HepG2 (cell line): ENCODE results near the gene ANO10. TPM values are rescaled to one million over a fixed set of nuclear protein-coding genes. Genes with fewer than 3 reads are reported as not detected.

Experiments
- ATAC-seq: fragments of 200-7000 bp; cut with Tn5 transposase; 3 replicates; pipeline ENCODE4 v1.9.1; 2020; ENCODE audit warnings: mild to moderate bottlenecking, moderate library complexity
- BruUV-seq: library from RNA; stranded (reverse); fragments of 400-500 nt; replicated peaks from 2 replicates; lab custom pipeline; 2021; lab: Mats Ljungman, UMichigan
- CTCF ChIA-PET: fragments of 300-600 bp; formaldehyde crosslinking; extraction: SDS; loops from one replicate; lab custom pipeline; 2021; ENCODE audit warnings: low total read pairs, inconsistent platforms, low intra/inter-chr PET ratio; lab: Yijun Ruan, JAX
- POLR2A ChIA-PET: fragments of 350-600 bp; sonication (Branson Sonifier 250); formaldehyde crosslinking; loops from one replicate; lab custom pipeline; 2020; ENCODE audit warnings: antibody characterized with exemption, inconsistent platforms; lab: Yijun Ruan, JAX
- DNase-seq: peaks from one replicate; pipeline ENCODE4 v3.0.0-alpha.2; 2015; ENCODE audit warnings: low spot score
- FAIRE-seq: peaks from 3 replicates; lab custom pipeline; 2011; peaks lifted over from hg19 to GRCh38; lab: Jason Lieb, UNC
- H2AFZ ChIP-seq: one replicate; pipeline ENCODE4 v1.6.1; 2011; ENCODE audit warnings: low read length, inconsistent platforms
- H3K27ac ChIP-seq: fragments of 300-600 bp; 3 replicates; pipeline ENCODE4 v1.8.0; 2011; ENCODE audit warnings: mixed run types, mild to moderate bottlenecking, mixed read lengths, low read length, inconsistent platforms; ENCODE audit not compliant: insufficient read depth; ENCODE audit errors: extremely low read length
- H3K27me3 ChIP-seq, 2 experiments: fragments of 200-600 bp in 1 of 2; 2 replicates in 1 of 2; 3 replicates in 1 of 2; pipeline versions ENCODE4 v1.6.0 to v1.8.0; 2011; ENCODE audit warnings: low read length in 2 of 2, mild to moderate bottlenecking in 2 of 2, moderate library complexity in 2 of 2, inconsistent platforms in 1 of 2; ENCODE audit not compliant: insufficient read depth in 2 of 2, control insufficient read depth in 1 of 2
- H3K36me3 ChIP-seq, 2 experiments: fragments of 200-600 bp in 1 of 2; replicated peaks in 1 of 2; 2 replicates in 1 of 2; 3 replicates in 1 of 2; pipeline versions ENCODE4 v1.5.1 to v1.8.0; 2011; ENCODE audit warnings: low read length in 2 of 2, inconsistent platforms in 1 of 2; ENCODE audit not compliant: insufficient read depth in 2 of 2, control insufficient read depth in 1 of 2
- H3K4me1 ChIP-seq: 2 replicates; pipeline ENCODE4 v1.5.1; 2012; ENCODE audit warnings: low read length, inconsistent platforms; ENCODE audit not compliant: insufficient read depth
- H3K4me2 ChIP-seq: 2 replicates; pipeline ENCODE4 v1.6.0; 2011; ENCODE audit warnings: low read depth, low read length, inconsistent platforms
- H3K4me3 ChIP-seq, 3 experiments: fragments of 200-600 bp in 1 of 3; sonication (generic), shearing (Covaris generic) in 1 of 3; replicated peaks in 1 of 3; 2 replicates each; pipeline ENCODE4 v1.5.1; 2011 to 2016; ENCODE audit warnings: low read length in 3 of 3, inconsistent platforms in 2 of 3, low read depth in 2 of 3, mild to moderate bottlenecking in 2 of 3, control low read depth in 1 of 3, mixed read lengths in 1 of 3; ENCODE audit not compliant: insufficient read depth in 1 of 3
- H3K79me2 ChIP-seq: one replicate; pipeline ENCODE4 v1.6.1; 2011; ENCODE audit warnings: low read length, inconsistent platforms; ENCODE audit not compliant: insufficient read depth
- H3K9ac ChIP-seq: 2 replicates; pipeline ENCODE4 v1.6.0; 2011; ENCODE audit warnings: mild to moderate bottlenecking, low read depth, low read length, inconsistent platforms; ENCODE audit not compliant: insufficient read depth
- H3K9me3 ChIP-seq: 2 replicates; pipeline ENCODE4 v1.5.1; 2012; ENCODE audit warnings: mild to moderate bottlenecking, low read length
- H4K20me1 ChIP-seq: 2 replicates; pipeline ENCODE4 v1.6.0; 2011; ENCODE audit warnings: inconsistent platforms, mild to moderate bottlenecking, low read length, moderate library complexity; ENCODE audit not compliant: insufficient read depth
- BCL6 ChIP-seq: IDR thresholded peaks from 2 replicates; pipeline ENCODE4 v1.6.1; 2016; ENCODE audit warnings: missing genetic modification reagents, missing compliant biosample characterization
- EHMT2 ChIP-seq: fragments of 200-600 bp; sonication (generic); IDR thresholded peaks from 2 replicates; pipeline ENCODE4 v1.7.0; 2017; ENCODE audit warnings: antibody characterized with exemption, low read depth, low read length, borderline replicate concordance
- FOSL2 ChIP-seq: sonication (generic); formaldehyde crosslinking; IDR thresholded peaks from 2 replicates; pipeline ENCODE4 v1.4.0; 2020; ENCODE audit warnings: missing genetic modification reagents
- HOXD1 ChIP-seq: sonication (generic); formaldehyde crosslinking; IDR thresholded peaks from 2 replicates; pipeline ENCODE4 v1.5.0; 2020; ENCODE audit warnings: missing genetic modification reagents
- KMT2A ChIP-seq: sonication (generic); formaldehyde crosslinking; IDR thresholded peaks from 2 replicates; pipeline ENCODE4 v1.4.0; 2020; ENCODE audit warnings: missing genetic modification reagents
- NFRKB ChIP-seq: fragments of 450-650 bp; IDR thresholded peaks from 2 replicates; pipeline ENCODE4 v1.6.1; 2017
- ZBTB10 ChIP-seq: sonication (generic); formaldehyde crosslinking; IDR thresholded peaks from 2 replicates; pipeline ENCODE4 v1.4.0; 2020; ENCODE audit warnings: missing genetic modification reagents, borderline replicate concordance
- ZNF564 ChIP-seq: sonication (generic); formaldehyde crosslinking; IDR thresholded peaks from 2 replicates; pipeline ENCODE4 v1.8.1; 2023; ENCODE audit warnings: mild to moderate bottlenecking, missing genetic modification reagents
- ZNF777 ChIP-seq: sonication (generic); formaldehyde crosslinking; IDR thresholded peaks from 2 replicates; pipeline ENCODE4 v1.4.0; 2020; ENCODE audit warnings: missing genetic modification reagents
- WGBS: methylation state at CpG from one replicate; pipeline ENCODE4 v1.1.6; 2017; ENCODE audit warnings: low lambda C conversion rate; 5-methylcytosine and 5-hydroxymethylcytosine counted together
- in situ Hi-C: cut with HindIII; loops from 2 replicates; pipeline ENCODE4 v1.10.0; 2017; ENCODE audit warnings: low pct_unique_long_range_greater_than_20kb; ENCODE audit not compliant: extremely low pct_ligation_motif_present
- intact Hi-C: fragments of 100-400 bp; cut with micrococcal nuclease; formaldehyde crosslinking; loops from one replicate; pipeline ENCODE4 v1.10.0; 2022; ENCODE audit not compliant: unreplicated experiment
- polyA plus RNA-seq, 8 experiments: library from polyadenylated mRNA; depleted of rRNA in 3 of 8; stranded (reverse) in 7 of 8; unstranded in 1 of 8; fragments of >200 nt; fragmentation: Illumina TruSeq in 4 of 8; extraction: Trizol in 4 of 8; gene quantifications; 2 replicates each; pipeline versions ENCODE4 v1.2.1 to v1.2.3, GENCODE V29; 2011 to 2016; ENCODE audit warnings: low read depth in 4 of 8, missing spikeins in 1 of 8, mixed read lengths in 1 of 8; ENCODE audit not compliant: insufficient read depth in 1 of 8
- total RNA-seq, 5 experiments: library from RNA; depleted of rRNA; stranded (reverse); fragments of >200 nt; fragmentation: Illumina TruSeq; extraction: Trizol; gene quantifications; 2 replicates each; pipeline ENCODE4 v1.2.3, GENCODE V29; 2016; ENCODE audit warnings: low read depth in 1 of 5

The ANO10 gene
- total and polyA plus RNA-seq, 2 of the 13 experiments (the other 11 are each of a cell fraction or from before 2014, with no cell fraction given): 10.4 to 13.1 TPM

- no peak for FAIRE-seq
- no peak overlapping the region for H3K9ac ChIP-seq
- CTCF ChIA-PET: no interaction called here
- no peaks in the 10 kb centered on the region for H3K79me2 ChIP-seq
- no peaks in the 10 kb centered on the region for H3K36me3 ChIP-seq
- in situ Hi-C loops (no loop called here), intact Hi-C loops (no loop called here)
- H4K20me1 ChIP-seq: no peaks in the 10 kb centered on the region
- H3K4me1 ChIP-seq: peaks cover 11% of the 10 kb centered on the region
- H3K27me3 ChIP-seq: no peaks in the 10 kb centered on the region
- no TSS peak for BruUV-seq
- ATAC-seq: no peak
- H2AFZ ChIP-seq: no peak overlapping the region
- TF ChIP-seq HOXD1 (CRISPR knock-in tag) (no peak), BCL6 (no peak), KMT2A (no peak), EHMT2 (no peak), ZNF564 (CRISPR knock-in tag) (no peak), FOSL2 (no peak), ZBTB10 (CRISPR knock-in tag) (no peak), ZNF777 (CRISPR knock-in tag) (no peak), NFRKB (no peak)
- H3K4me3 ChIP-seq: no peak overlapping the region
- no peaks in the 10 kb centered on the region for H3K9me3 ChIP-seq
- POLR2A ChIA-PET: no interaction called here
- H3K4me2 ChIP-seq: no peak overlapping the region
- DNase-seq: no peak
- no peak overlapping the region for H3K27ac ChIP-seq
- 74% methylated on average over 3 of the region's 3 CpGs for WGBS
Observed at GRCh38 chr3:43640681-43641080, 18.9 kb upstream of the ANO10 start.
